Effector CD4-positive, alpha-beta T cell (primary cell): Measurements from ENCODE around the gene TRPM7.

ENCODE experiments used
- DNase-seq: peaks from one replicate; pipeline ENCODE4 v3.0.0-alpha.2; 2020

The TRPM7 gene

GRCh38 chr15:50563756-50564155 lies 122.8 kb downstream of the TRPM7 start:
- DNase-seq, result no peak

GRCh38 chr15:50562735-50563640 lies 123.6 kb downstream of the TRPM7 start:
- DNase-seq, result no peak

- no peak for DNase-seq
These were observed 128.6 kb downstream of the TRPM7 start for GRCh38 chr15:50558012-50558411.

- DNase-seq, result no peak
These were observed 129.8 kb downstream of the TRPM7 start for GRCh38 chr15:50556642-50557371.

- no peak for DNase-seq
These were observed 134.4 kb downstream of the TRPM7 start for GRCh38 chr15:50552238-50552637.

- DNase-seq, result no peak
These were observed 137.3 kb downstream of the TRPM7 start for GRCh38 chr15:50549326-50549725.

GRCh38 chr15:50546566-50546965 lies 140.0 kb downstream of the TRPM7 start, which contains the start of gene USP50:
TSS of gene USP50 (minus strand) at chr15:50546666. CDS start at chr15:50546525, 141 bp downstream.
- DNase-seq, result no peak

GRCh38 chr15:50544368-50544767 lies 142.2 kb downstream of the TRPM7 start:
- DNase-seq, result no peak

GRCh38 chr15:50543556-50543955 lies 143.0 kb downstream of the TRPM7 start:
- DNase-seq, result no peak

GRCh38 chr15:50542887-50543210 lies 143.7 kb downstream of the TRPM7 start:
- DNase-seq, result no peak

- no peak for DNase-seq
These were observed 154.8 kb downstream of the TRPM7 start for GRCh38 chr15:50531766-50532165.

GRCh38 chr15:50531163-50531562 lies 155.4 kb downstream of the TRPM7 start:
- no peak for DNase-seq

- no peak for DNase-seq
These were observed 162.7 kb downstream of the TRPM7 start for GRCh38 chr15:50523851-50524251.

GRCh38 chr15:50519740-50520425 lies 166.7 kb downstream of the TRPM7 start:
- DNase-seq, result no peak

GRCh38 chr15:50513001-50513400 lies 173.6 kb downstream of the TRPM7 start:
- no peak for DNase-seq
